GM18505 (cell line): ENCODE data around the gene PRXL2C.
A peak's percentile ranks its signal among the peaks of the same experiment; 100 is the strongest.
"Not testable (repeated sequence)": the region's sequence is repeated elsewhere in the genome, so short reads cannot be mapped to it uniquely, and the experiment has no call there.

ENCODE experiments used
- ATAC-seq: cut with Tn5 transposase; IDR thresholded peaks from one replicate; pipeline ENCODE4 v1.9.1; 2021; ENCODE audit not compliant: unreplicated experiment
- POLR2A ChIP-seq: IDR thresholded peaks from 4 replicates; pipeline ENCODE4 v1.6.1; 2011; ENCODE audit warnings: borderline replicate concordance; ENCODE audit not compliant: insufficient read depth, insufficient read length; ENCODE audit errors: extremely low read depth

The PRXL2C gene

GRCh38 chr9:96665789-96666188 is 10.7 kb upstream of the PRXL2C start:
- ATAC-seq, result no peak
- no peak for TF ChIP-seq POLR2A

- ATAC-seq, result no peak
- no peak for TF ChIP-seq POLR2A
These were observed 8.5 kb upstream of the PRXL2C start for GRCh38 chr9:96663506-96664120.

- no peak for TF ChIP-seq POLR2A
- ATAC-seq, result no peak
These were observed 6.6 kb upstream of the PRXL2C start for GRCh38 chr9:96661711-96662110.

GRCh38 chr9:96660692-96661248 is 5.7 kb upstream of the PRXL2C start:
- no peak for ATAC-seq
- no peak for TF ChIP-seq POLR2A

- ATAC-seq, result peak; percentile 43
- TF ChIP-seq POLR2A, result peak; percentile 1
These were observed 493 bp downstream of the PRXL2C start for GRCh38 chr9:96654450-96655197.

GRCh38 chr9:96651626-96652025 is 3.5 kb downstream of the PRXL2C start:
- ATAC-seq, result no peak
- no peak for TF ChIP-seq POLR2A

- no peak for ATAC-seq
- TF ChIP-seq POLR2A, result no peak
These were observed 5.3 kb downstream of the PRXL2C start for GRCh38 chr9:96649620-96650324.

GRCh38 chr9:96646081-96646991 is 8.8 kb downstream of the PRXL2C start:
- no peak for TF ChIP-seq POLR2A
- no peak for ATAC-seq

- TF ChIP-seq POLR2A, result no peak
- no peak for ATAC-seq
These were observed 11.0 kb downstream of the PRXL2C start for GRCh38 chr9:96644137-96644536.

- ATAC-seq, result no peak
- no peak for TF ChIP-seq POLR2A
These were observed 13.6 kb downstream of the PRXL2C start for GRCh38 chr9:96641514-96641913.

GRCh38 chr9:96638606-96639364 is 16.3 kb downstream of the PRXL2C start:
- TF ChIP-seq POLR2A, result no peak
- ATAC-seq, result no peak

GRCh38 chr9:96636368-96636767 is 18.7 kb downstream of the PRXL2C start:
- no peak for ATAC-seq
- TF ChIP-seq POLR2A, result no peak

GRCh38 chr9:96633579-96633978 is 21.5 kb downstream of the PRXL2C start:
- not testable (repeated sequence) for ATAC-seq

- no peak for ATAC-seq
These were observed 28.2 kb downstream of the PRXL2C start for GRCh38 chr9:96626912-96627311.

More at GRCh38 chr9:96626912-96627311, 28.2 kb downstream of the PRXL2C start:
- no peak for TF ChIP-seq POLR2A
